Activated CD8-positive, alpha-beta memory T cell treated with anti-CD3 and anti-CD28 coated beads for 1 hour (primary cell): Measurements from ENCODE around the gene IFNK.

Experiments used
- DNase-seq, 2 donors: peaks; one replicate each; pipeline ENCODE4 v3.0.0-alpha.2; 2020; ENCODE audit warnings: low read depth in 1 of 2; ENCODE audit errors: extremely low read depth in 1 of 2

Gene IFNK

DNA sequence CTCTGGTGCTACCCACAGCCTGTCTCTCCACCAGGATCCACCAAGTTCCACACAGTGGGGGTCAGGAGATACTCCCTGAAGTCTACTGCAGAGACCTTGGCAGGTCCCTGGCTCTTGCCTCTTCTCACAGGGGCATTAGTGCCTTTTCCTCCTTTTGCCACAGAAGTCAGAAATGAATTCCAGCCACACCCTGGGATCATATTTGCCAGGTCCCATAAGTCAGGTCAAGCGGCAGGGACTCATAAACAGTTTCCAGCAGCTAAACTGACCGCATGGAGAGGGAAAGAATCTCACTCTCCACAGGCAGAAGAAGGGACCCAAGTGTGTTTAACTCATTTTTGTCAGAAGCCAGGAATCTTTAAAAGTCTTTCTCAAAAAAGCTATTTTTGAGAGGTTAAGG lies 13.3 kb upstream of the IFNK start:
- DNase-seq, result no peak

DNA sequence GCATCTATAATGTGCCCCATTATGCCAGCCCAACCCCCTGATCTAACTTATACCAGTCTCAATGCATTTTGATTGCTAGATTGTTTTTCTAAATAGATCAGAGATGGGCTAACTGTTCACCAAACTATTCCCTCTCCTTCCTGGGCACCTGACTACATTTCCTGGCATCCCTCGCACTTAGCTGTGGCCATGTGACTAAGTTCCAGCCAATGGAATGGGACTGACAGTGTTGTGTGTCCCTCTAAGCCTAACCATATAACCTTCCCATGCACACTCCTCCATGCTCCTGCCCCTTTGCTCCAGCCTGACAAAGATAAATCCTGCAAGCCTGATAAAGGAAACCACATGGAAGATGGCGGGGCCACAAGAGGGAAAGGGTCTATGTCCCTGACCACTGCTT lies 12.3 kb upstream of the IFNK start:
- DNase-seq, result no peak

DNA sequence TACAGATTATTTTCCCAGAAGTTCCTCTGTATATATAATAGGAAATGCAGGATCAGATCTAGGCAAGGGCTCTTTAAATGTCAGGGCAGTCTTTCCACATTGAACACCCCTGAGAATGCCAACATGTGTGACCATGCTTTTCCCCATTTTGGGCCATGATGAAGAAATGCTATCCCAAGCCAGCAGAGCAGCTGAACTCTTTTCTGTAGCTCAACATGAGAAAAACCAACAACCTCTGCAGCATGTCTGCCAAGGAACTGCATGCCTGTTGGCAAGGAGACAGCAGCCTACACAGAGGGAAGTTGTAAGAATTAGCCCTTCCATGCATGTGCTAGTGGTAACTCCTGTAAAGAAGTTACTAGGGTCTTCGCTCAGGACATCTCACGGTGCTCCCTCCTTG lies 9.5 kb upstream of the IFNK start:
- no peak for DNase-seq

DNA sequence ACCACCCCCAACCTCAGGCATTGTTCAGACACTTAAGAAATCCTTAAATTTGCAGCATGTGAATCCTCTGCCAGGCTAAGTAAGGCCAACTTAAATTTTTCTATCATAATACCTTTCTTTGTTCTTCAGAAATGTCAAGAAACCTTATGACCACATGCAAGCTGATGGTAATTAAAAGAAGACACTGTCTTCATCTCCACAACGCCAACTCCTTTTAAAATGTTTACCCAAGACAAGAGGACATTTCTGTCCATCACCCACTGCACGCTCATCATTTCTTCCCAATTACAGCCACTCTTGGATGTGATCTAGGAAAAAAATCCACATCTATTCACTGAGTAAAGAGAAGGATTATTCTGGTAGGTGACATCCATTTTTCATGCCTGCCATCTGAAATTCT lies 6.1 kb upstream of the IFNK start:
- no peak for DNase-seq

DNA sequence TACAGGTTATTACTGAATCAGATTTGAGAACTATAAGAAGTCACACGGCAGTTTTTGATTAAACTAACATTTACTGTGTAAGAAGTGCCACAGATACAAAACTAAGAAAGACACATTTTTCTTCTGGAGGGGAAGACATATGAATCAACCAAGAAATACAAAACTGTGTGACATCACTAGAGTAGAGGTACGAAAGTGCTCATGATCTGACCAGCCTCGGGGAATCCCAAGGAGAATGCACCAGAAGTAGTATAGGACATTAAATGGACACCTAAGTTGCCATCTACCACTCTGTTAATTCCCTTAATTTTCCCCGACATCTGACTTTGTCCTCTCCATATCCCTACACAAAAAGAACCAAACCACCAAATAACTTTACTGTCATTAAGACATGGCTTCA lies 5.3 kb upstream of the IFNK start:
- no peak for DNase-seq

DNA sequence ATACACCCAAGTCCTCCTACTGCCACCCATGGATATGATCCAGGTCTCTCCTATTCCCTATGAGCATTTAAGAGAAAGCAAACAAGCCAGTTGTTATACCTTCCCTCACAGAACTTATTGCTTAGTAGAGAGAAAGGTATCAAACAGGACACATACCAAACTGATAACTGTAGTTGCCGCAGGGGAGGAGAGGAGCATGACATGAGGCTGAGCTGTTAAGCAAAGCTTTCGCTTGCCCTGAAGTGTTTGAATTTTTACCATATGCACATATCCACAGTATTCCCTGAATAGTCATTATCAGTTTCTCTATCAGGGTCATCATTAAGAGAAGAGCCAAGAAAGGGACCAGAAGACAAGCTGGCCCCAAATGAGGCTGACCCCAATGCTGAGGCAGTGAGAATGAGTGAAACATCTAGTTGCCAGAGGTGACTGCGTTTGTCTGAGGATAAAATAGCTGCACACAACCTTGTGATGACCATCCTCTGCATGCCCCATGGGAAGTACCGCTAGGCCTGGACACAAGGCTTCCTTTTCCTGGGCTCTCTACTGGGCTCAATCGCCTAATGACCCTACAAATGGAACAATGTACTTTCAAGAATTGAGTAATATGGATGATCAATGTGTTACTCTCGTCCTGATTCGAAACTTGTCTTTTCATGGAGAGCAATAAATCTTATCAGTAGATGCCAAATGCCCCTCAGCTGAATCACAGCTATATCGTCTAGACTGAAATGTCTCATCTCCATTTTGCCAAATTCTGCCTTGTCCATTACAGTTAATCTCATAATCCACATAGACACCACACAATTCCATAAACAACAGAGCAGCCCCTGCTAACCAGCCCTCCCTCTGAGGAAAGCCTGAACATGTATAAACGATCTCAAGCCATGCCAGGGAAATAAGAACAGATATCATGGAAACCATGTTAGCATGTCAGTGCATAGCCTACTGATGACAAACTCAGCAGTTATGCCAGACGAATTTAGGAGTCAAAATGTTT lies 4.3 kb upstream of the IFNK start:
- no peak for DNase-seq

DNA sequence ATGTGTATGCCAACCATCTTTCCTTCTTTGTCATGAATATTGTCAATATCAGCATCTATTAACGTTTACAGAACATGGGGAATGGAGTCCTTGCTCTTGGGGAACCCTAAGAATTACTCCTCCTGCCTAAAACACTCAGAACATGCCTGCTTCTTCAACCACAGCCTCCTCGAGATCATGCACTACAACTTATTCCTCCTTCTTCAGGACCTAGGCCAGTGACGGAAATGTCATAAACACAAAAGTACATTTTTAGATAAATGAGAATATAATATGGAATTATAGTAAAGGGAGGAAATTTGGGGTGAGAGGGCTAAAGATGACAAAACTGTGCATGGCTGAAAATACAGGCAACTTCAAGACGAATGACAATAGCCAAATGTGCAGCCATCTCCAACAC lies 3.1 kb upstream of the IFNK start:
- DNase-seq, result no peak

DNA sequence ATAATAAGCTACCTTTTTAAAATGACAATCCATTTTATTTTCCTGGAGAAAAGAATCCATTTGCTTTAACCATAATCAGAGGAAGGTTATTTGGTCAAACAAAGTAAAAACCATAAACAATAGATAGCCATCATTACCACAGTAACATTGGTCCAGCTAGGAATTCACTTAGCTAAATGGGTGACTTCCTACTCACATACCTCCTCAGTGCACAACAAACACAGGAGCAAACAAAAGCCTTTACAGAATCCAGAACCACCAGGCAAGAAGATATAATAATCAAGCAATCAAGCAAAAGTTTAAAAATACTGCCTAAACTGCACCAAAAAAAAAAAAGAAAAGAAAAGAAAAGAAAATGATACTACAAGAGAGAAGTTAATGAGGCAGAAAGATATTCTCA lies 949 bp upstream of the IFNK start:
- no peak for DNase-seq

DNA sequence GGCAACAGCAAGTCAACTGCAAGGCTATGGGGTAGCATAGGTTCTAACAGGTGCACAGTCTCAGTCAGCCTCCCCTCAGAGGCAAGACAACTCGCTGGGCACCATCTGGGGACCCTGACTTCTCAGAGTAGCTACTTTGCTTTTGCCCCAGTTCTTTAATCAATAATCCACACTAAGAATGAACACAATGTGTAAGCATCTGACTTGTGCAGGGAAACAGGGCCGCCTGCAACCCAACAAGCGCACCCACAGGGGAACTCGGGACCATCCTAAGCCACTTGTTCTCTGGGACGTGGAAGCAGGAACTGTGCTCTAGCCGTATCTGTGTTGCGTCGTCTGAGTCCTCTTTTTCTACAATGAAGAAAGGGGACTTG lies 3.6 kb downstream of the IFNK start:
- DNase-seq, result no peak

DNA sequence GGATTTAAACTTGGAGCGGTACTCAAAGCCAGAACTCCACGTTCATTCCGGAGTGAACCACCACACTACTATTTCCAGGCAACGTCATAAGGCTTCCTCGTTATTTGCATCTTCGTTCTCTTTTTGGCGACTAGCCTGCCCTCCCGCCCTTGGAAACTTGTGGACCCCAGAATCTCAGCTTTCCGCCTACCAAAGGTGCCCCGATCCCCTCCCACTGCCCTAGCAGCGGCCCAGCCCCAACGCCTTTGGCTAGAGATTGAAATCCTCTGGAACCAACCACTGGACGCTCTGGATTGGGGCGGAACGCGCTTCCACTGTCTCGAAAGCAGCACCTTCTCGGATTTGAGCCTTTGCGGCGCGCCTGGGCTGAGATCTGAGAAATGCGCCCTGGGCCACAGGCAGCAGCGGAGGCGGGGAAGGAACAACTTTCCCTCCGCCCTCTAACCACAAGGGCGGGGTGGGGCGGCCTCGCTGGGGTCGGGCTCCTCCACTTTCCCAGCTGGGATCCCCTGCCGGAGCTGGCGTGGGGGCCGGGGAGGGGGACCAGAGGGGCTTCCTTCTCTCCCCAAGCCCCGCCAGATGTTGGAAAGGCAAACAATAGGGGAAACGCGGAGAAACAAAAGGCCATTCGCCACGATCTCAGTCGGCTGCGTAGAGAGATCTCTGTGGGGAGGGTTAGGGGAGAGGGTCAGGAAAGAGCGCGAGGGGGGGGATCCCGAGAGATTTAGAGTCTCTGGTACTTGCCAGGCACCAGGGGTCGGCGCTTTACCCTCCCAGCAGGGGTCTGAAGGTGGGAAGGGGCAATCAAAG lies 4.2 kb downstream of the IFNK start:
- DNase-seq, result peak; percentile 5 to 32

DNA sequence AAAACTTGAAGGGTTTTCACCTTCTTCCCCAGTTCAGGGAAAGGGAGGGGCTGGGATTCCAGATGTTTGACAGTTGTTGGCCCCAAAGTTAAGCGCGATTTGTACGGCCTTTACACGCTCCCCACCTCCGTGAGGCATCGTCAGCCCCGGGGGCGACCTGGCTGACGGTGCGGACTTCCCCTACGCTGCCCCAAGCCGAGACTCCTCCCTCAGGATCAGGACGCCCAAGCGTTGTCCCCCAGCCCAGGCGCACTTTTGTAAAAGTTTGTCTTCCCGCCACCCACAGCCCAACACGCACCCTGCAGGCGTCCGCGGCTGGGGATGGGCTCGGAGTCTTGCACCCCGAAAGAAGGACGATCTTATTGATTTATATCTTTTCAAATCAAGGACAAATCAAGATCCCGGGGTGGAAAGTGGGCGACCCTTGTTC lies 4.8 kb downstream of the IFNK start:
- peak in 1 of 2 donors; percentile 9 for DNase-seq

DNA sequence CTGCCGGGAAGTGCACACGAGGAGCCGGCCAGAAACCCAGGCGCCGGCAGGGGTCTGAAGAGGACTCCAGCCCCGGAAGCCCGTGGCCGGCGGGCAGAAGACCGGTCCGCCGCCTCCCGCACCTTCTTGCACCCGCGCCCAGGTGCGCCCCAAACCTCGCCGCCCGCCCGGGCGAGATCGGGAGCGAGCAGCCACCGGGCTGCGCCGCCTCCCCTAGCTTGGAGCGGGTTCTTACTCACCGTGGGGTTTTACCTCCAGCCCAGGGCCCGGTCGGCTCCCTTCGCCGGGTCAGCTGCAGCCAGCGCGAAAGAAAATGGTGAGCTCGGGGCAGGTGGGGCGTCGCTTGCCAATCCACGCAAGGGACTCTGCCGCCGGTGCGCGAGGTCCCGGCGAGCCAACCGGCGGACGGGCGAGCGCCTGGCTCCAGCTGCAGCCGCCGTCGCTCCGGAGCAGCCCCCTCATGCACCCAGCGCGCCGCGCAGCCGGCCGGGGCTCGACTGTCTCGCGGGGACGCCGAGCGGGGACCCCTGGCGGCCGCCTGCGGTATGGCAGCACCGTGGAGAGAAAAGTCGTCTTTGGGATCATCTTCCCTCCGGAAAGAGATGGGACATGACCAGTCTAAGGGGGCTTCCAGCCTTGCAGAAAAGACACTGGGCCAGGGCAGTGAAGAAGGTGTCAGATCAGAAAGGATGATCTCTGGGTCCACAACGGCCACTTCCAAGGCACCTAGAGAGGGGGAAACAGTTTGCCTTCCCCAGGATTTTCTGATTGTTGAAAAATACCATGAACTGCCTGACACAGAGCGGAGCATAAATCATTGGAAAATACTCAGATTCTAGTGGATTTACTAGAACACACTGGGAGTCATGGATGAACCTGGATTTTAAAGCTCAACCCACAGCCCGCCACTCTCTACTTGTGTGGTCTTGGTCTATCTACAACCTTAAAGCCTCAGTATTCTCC lies 5.5 kb downstream of the IFNK start, which contains the start of gene MOB3B:
TSS of gene MOB3B (minus strand) at position 499 of the 963 bp plus-strand sequence. CDS start 74,264 bp downstream, outside the sequence.
- peak; percentile 27 to 66 for DNase-seq

DNA sequence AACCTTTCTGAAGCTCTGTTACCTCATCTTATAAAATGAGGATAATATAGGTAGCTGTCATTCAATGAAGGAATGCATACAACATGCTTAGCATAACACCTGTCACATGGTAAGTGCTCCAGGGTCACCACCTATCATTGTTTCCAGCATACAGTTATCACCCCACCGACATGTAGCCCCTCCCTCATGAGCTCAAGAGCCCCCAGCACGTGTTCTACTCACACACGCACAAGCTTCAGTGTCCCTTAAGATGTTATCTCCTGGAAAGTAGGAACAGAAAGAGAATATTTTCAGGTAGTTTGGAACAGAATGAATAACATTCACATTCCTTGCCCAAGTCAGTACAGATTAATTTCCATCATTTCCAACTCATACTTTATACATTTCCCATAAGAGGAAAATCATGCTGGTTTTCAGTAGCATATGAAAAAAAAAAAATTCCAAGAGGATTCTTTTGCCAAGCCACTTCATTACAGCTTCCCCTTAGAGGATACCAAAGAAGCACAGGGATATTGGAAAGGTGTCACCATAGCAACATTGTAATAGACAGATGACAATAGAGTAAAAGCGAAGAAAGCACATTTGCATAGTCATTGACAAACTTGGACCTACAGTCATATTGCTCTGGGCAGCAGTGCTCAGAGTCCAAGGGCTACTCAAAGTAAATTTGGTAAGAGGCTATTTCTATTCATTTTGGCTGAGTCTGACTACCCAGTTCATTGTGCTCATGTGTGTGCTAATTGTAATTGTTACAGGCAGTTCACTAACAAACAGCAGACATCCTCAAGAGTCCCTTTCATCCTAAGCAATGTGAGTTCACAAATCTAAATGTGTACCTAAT lies 7.0 kb downstream of the IFNK start:
- no peak for DNase-seq

DNA sequence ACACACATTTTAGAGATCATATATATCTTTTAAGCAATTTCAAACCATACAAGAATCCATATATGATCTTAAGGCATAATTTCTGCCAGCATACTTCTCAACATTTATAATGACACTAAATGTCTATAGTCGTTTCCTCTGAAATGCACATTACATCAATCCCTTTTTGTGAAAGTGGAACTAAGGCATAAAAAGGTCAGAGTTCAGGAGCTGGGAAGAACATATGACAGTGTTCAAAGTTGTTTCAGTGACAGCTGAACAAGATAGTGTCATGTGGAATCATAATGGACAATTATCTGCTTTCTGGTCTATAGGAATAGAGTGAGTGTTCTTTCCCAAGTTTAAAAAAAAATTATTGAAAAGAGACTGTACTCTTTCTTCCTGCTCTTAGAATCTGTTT lies 8.0 kb downstream of the IFNK start:
- no peak for DNase-seq

DNA sequence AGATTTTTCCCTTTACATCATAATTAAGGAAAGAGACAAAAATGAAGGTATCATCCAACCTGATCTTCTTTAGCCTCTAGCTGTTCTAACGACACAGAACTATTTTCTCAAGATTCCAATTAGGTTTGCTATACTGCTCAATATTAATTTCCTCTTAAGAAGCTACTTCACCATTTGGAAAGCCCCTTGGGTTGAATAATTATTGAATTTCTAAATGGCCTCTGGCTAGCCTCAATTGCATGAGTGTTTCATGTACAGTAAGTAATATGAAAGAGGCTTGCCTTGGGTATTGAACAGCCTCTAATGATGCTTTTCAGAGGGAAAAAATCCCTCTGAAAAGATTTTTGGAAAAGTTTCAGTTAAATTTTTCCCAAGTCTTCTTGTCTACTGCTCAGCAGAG lies 9.2 kb downstream of the IFNK start:
- DNase-seq, result no peak

DNA sequence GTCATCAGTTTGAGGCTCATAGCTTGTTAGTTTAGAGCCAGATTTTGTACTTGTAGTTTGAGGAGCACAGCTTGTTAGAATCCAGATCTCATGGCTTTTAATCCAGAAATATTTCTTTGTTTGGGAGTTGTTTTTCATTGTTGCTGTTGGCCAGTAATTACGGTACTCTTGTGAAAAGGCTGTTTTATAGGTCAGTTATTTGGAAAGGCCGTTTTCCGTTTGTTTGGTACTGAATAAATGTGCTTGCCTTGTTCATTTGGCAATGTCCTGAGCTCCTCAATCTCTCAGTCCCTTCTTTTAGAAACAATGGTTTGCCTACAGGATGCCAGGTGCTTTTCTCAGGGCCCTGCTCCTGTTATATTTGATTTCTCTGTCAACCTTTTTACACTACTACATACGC lies 10.0 kb downstream of the IFNK start:
- no peak for DNase-seq

DNA sequence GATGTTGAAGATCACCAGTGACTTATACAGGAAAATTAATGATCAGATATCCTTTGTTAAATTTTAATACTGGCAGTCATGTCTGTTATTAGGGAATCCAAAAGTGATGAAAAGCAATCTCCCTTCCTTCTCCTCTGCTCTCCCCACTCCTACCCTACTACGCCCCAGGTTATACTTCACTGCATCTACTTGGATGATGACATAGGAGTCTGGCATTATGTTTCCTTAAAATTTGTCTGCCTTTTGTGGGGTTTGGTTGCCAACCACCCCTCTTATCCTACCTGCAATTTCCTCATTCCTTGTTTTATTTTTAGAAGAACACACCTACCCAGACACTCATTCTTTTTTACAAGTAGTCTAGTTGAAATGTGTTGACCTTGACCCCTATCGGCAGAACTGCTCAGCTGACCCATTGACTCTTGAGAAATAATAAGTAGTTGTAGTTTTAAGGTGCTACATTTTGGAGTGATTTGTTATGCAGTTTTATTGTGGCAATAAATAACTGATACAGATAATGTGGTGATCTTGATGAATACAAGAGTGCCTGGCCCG lies 10.6 kb downstream of the IFNK start:
- DNase-seq, result no peak

DNA sequence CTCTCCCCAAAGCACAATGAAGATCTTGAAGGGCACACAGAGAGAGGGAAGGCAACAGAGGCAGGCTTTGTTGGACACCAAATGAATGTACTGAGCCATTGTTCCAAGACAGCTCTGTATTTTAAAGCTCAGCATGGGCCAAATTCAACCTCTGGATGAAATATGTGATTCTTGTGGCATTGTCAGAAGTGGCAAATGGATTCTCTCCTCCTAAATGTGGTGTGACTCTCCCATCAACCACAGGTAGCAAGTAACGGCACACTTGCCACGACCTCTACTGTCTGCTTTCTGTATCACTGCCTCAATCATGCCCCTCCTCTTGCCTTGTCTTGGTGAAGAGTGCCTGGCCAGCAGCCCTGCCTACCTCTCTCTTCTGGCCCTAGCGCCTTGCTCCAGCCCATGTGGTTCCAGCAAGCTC lies 11.6 kb downstream of the IFNK start:
- no peak for DNase-seq

DNA sequence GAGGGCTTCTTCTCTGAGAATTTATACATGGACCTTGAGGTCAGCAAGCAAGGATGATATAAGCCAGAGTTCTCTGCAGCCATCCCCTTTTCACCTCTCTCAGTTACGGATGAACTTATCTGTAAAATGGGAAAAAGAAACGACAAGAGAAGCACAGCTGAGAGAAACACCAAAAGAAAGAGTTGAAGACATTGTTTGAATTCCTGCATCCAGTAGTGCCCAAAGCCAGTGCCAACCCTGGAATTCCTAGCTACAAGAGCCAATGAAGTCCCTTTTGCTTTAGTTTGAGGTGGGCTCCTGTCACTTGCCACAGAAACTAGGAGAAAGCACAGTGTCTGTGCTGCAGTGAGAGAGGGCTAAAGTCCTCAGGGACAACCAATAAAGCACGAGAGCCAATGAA lies 12.1 kb downstream of the IFNK start:
- DNase-seq, result no peak
